ENCODE results near the gene PKP4. TPM values are rescaled to one million over a fixed set of nuclear protein-coding genes. Genes with fewer than 3 reads are reported as not detected.

Gene PKP4
- total and polyA plus RNA-seq, 2 experiments from 2014 or later: 35.7 to 92.3 TPM

- H3K27ac Mint-ChIP-seq: no peak overlapping the region
- no peak overlapping the region for H3K4me2 ChIP-seq
- H3K36me3 ChIP-seq (ENCODE audit: insufficient read depth): no peaks in the 10 kb centered on the region
- no peaks in the 10 kb centered on the region for H4K20me1 ChIP-seq (replicated peaks; ENCODE audit: insufficient read depth)
- H3K27me3 Mint-ChIP-seq (ENCODE audit: insufficient read depth, low read depth, poor library complexity): peaks cover 9% of the 10 kb centered on the region
- ATAC-seq: no peak
- no peak overlapping the region for H3K27ac ChIP-seq (ENCODE audit: low read depth)
- no peaks in the 10 kb centered on the region for H3F3A ChIP-seq (replicated peaks; ENCODE audit: low read depth)
- no peaks in the 10 kb centered on the region for H3K36me3 Mint-ChIP-seq (ENCODE audit: low read depth)
- no peaks in the 10 kb centered on the region for H3K9me3 Mint-ChIP-seq
- no peak overlapping the region for H2AFZ ChIP-seq
- H3K9me2 ChIP-seq (ENCODE audit: insufficient read depth): no peaks in the 10 kb centered on the region
- H3K4me1 ChIP-seq (ENCODE audit: insufficient read depth): no peaks in the 10 kb centered on the region
- no peaks in the 10 kb centered on the region for H3K79me2 ChIP-seq (replicated peaks; ENCODE audit: insufficient read depth)
- no peak overlapping the region for H3K4me3 ChIP-seq
- H3K27me3 ChIP-seq (ENCODE audit: insufficient read depth): no peaks in the 10 kb centered on the region
- DNase-seq (ENCODE audit: low spot score): no peak
- TF ChIP-seq JUNB (IDR thresholded peaks at IDR 0.05; ENCODE audit: unreplicated experiment) (no peak), EZH2 (IDR thresholded peaks at IDR 0.05; ENCODE audit: low read depth, unreplicated experiment) (no peak), CREB1 (CRISPR knock-in tag; IDR thresholded peaks at IDR 0.05; ENCODE audit: low read depth) (no peak), CTCF (conservative IDR thresholded peaks at IDR 0.05; ENCODE audit: low read depth in 2 of 2) (no peak), NANOG (IDR thresholded peaks at IDR 0.05; ENCODE audit: borderline replicate concordance) (no peak), ZNF114 (CRISPR knock-in tag; IDR thresholded peaks at IDR 0.05) (no peak), STAT1 (IDR thresholded peaks at IDR 0.05; ENCODE audit: unreplicated experiment) (no peak), ETS1 (IDR thresholded peaks at IDR 0.05) (no peak), POLR2AphosphoS5 (IDR thresholded peaks at IDR 0.05; ENCODE audit: low read depth) (no peak), ZNF331 (CRISPR knock-in tag; IDR thresholded peaks at IDR 0.05; ENCODE audit: low read depth) (no peak), ZNF462 (CRISPR knock-in tag; IDR thresholded peaks at IDR 0.05) (no peak)
- TF ChIP-seq, protein P1, sequence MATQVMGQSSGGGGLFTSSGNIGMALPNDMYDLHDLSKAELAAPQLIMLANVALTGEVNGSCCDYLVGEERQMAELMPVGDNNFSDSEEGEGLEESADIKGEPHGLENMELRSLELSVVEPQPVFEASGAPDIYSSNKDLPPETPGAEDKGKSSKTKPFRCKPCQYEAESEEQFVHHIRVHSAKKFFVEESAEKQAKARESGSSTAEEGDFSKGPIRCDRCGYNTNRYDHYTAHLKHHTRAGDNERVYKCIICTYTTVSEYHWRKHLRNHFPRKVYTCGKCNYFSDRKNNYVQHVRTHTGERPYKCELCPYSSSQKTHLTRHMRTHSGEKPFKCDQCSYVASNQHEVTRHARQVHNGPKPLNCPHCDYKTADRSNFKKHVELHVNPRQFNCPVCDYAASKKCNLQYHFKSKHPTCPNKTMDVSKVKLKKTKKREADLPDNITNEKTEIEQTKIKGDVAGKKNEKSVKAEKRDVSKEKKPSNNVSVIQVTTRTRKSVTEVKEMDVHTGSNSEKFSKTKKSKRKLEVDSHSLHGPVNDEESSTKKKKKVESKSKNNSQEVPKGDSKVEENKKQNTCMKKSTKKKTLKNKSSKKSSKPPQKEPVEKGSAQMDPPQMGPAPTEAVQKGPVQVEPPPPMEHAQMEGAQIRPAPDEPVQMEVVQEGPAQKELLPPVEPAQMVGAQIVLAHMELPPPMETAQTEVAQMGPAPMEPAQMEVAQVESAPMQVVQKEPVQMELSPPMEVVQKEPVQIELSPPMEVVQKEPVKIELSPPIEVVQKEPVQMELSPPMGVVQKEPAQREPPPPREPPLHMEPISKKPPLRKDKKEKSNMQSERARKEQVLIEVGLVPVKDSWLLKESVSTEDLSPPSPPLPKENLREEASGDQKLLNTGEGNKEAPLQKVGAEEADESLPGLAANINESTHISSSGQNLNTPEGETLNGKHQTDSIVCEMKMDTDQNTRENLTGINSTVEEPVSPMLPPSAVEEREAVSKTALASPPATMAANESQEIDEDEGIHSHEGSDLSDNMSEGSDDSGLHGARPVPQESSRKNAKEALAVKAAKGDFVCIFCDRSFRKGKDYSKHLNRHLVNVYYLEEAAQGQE (IDR thresholded peaks at IDR 0.05; ENCODE audit: unreplicated experiment): no peak
- no peak overlapping the region for H3K4me3 Mint-ChIP-seq
- H3K4me1 Mint-ChIP-seq: peaks cover 12% of the 10 kb centered on the region; the same call in 2 of the 3 replicates
Observed at GRCh38 chr2:158726911-158727592, 270.3 kb downstream of the PKP4 start.
